Neural progenitor cell (in vitro differentiated cells): Measurements from ENCODE around the gene RPF1. TPM values are rescaled to one million over a fixed set of nuclear protein-coding genes. Genes with fewer than 3 reads are reported as not detected.
A peak's percentile ranks its signal among the peaks of the same experiment; 100 is the strongest.

Experiments
- DNase-seq: peaks from one replicate; pipeline ENCODE4 v3.0.0-alpha.2; 2016; ENCODE audit warnings: low spot score
- H2AFZ ChIP-seq: fragments of 200-600 bp; sonication (generic); replicated peaks from 2 replicates; pipeline ENCODE4 v1.6.1; 2016; ENCODE audit warnings: antibody characterized with exemption
- H3F3A ChIP-seq: fragments of 200-600 bp; sonication (generic); 2 replicates; pipeline ENCODE4 v1.6.1; 2016; ENCODE audit warnings: antibody characterized with exemption, low read depth
- H3K27ac ChIP-seq: fragments of 200-600 bp; sonication (generic); 2 replicates; pipeline ENCODE4 v1.5.1; 2016; ENCODE audit warnings: mild to moderate bottlenecking
- H3K27me3 ChIP-seq: fragments of 200-600 bp; sonication (generic); 2 replicates; pipeline ENCODE4 v1.6.1; 2016; ENCODE audit warnings: mild to moderate bottlenecking, moderate library complexity
- H3K36me3 ChIP-seq: fragments of 200-600 bp; sonication (generic); 2 replicates; pipeline ENCODE4 v1.5.1; 2016
- H3K4me1 ChIP-seq: fragments of 200-600 bp; sonication (generic); 2 replicates; pipeline ENCODE4 v1.6.1; 2016; ENCODE audit warnings: mixed run types
- H3K4me2 ChIP-seq: fragments of 200-600 bp; sonication (generic); 2 replicates; pipeline ENCODE4 v1.6.1; 2016
- H3K4me3 ChIP-seq: fragments of 200-600 bp; sonication (generic); 2 replicates; pipeline ENCODE4 v1.5.1; 2016
- H3K79me2 ChIP-seq: fragments of 200-600 bp; sonication (generic); 2 replicates; pipeline ENCODE4 v1.6.1; 2016; ENCODE audit warnings: low read depth
- H3K9ac ChIP-seq: fragments of 200-600 bp; sonication (generic); 2 replicates; pipeline ENCODE4 v1.6.1; 2016
- H3K9me3 ChIP-seq: fragments of 200-600 bp; sonication (generic); 2 replicates; pipeline ENCODE4 v1.5.1; 2016; ENCODE audit warnings: low read depth
- H4K20me1 ChIP-seq: fragments of 200-600 bp; sonication (generic); 2 replicates; pipeline ENCODE4 v1.6.1; 2016; ENCODE audit warnings: low read depth
- H3K27ac Mint-ChIP-seq: 3 replicates; pipeline ENCODE4 v1.8.0; 2021; ENCODE audit warnings: mixed read lengths
- H3K27me3 Mint-ChIP-seq: 2 replicates; pipeline ENCODE4 v1.8.0; 2022; ENCODE audit warnings: low read depth, mild to moderate bottlenecking, inconsistent platforms, moderate library complexity, mixed read lengths; ENCODE audit not compliant: insufficient read depth
- H3K36me3 Mint-ChIP-seq: 3 replicates; pipeline ENCODE4 v1.8.0; 2021; ENCODE audit warnings: mixed read lengths
- H3K4me1 Mint-ChIP-seq: 3 replicates; pipeline ENCODE4 v1.8.0; 2021; ENCODE audit warnings: mixed read lengths
- H3K4me3 Mint-ChIP-seq: 3 replicates; pipeline ENCODE4 v1.8.0; 2021; ENCODE audit warnings: mild to moderate bottlenecking, moderate library complexity, mixed read lengths
- H3K9me3 Mint-ChIP-seq: 3 replicates; pipeline ENCODE4 v1.8.0; 2020; ENCODE audit warnings: mixed read lengths
- CTCF ChIP-seq: fragments of 200-600 bp; sonication (generic); IDR thresholded peaks from 2 replicates; pipeline ENCODE4 v1.5.1; 2017; ENCODE audit warnings: antibody characterized with exemption, mild to moderate bottlenecking
- EZH2 ChIP-seq: fragments of 200-600 bp; sonication (generic); IDR thresholded peaks from 2 replicates; pipeline ENCODE4 v1.6.1; 2017; ENCODE audit warnings: antibody characterized with exemption, mild to moderate bottlenecking, moderate library complexity
- EZH2phosphoT487 ChIP-seq: fragments of 200-600 bp; sonication (generic); IDR thresholded peaks from 2 replicates; pipeline ENCODE4 v1.6.1; 2017; ENCODE audit warnings: antibody characterized with exemption
- total RNA-seq: library from RNA; depleted of rRNA; stranded (reverse); fragments of >200 nt; gene quantifications from 2 replicates; pipeline ENCODE4 v1.2.3, GENCODE V29; 2015; ENCODE audit warnings: low replicate concordance

RPF1 gene
- total RNA-seq, 1 donor from 2014 or later = 81.6 TPM

- Histone ChIP-seq H3K4me3 (no peak overlapping the region), H3K4me2 (no peak overlapping the region), H3K4me1 (no peaks in the 10 kb centered on the region), H3K36me3 (peaks cover 34% of the 10 kb centered on the region), H3K9ac (no peak overlapping the region), H3K9me3 (no peaks in the 10 kb centered on the region), H4K20me1 (peaks cover 18% of the 10 kb centered on the region), H3K27me3 (no peaks in the 10 kb centered on the region), H2AFZ (no peak overlapping the region), H3K79me2 (peaks cover 25% of the 10 kb centered on the region), H3K27ac (no peak overlapping the region), H3F3A (peaks cover 8% of the 10 kb centered on the region)
- Mint-ChIP-seq H3K4me1 (peaks cover 1% of the 10 kb centered on the region), H3K4me3 (no peak overlapping the region), H3K36me3 (peaks cover 21% of the 10 kb centered on the region), H3K27me3 (no peaks in the 10 kb centered on the region), H3K9me3 (no peaks in the 10 kb centered on the region), H3K27ac (no peak overlapping the region)
- TF ChIP-seq EZH2phosphoT487 = no peak
- TF ChIP-seq EZH2 = no peak
- no peak for TF ChIP-seq CTCF
- no peak for DNase-seq
Observed at GRCh38 chr1:84496498-84496897, 17.4 kb downstream of the RPF1 start.

- H3K4me1 ChIP-seq = no peaks in the 10 kb centered on the region
- H3K9ac ChIP-seq = no peak overlapping the region
- Mint-ChIP-seq H3K4me3 (no peak overlapping the region), H3K27ac (no peak overlapping the region), H3K27me3 (no peaks in the 10 kb centered on the region), H3K4me1 (peaks cover 5% of the 10 kb centered on the region), H3K9me3 (no peaks in the 10 kb centered on the region), H3K36me3 (peaks cover 21% of the 10 kb centered on the region)
- H3K9me3 ChIP-seq = no peaks in the 10 kb centered on the region
- no peak overlapping the region for H2AFZ ChIP-seq
- no peak overlapping the region for H3K4me3 ChIP-seq
- H3K36me3 ChIP-seq = peaks cover 34% of the 10 kb centered on the region
- H3K4me2 ChIP-seq = no peak overlapping the region
- H3F3A ChIP-seq = peaks cover 12% of the 10 kb centered on the region
- no peak overlapping the region for H3K27ac ChIP-seq
- no peak for DNase-seq
- no peaks in the 10 kb centered on the region for H3K27me3 ChIP-seq
- H3K79me2 ChIP-seq = peaks cover 37% of the 10 kb centered on the region
- TF ChIP-seq EZH2phosphoT487 (no peak), EZH2 (no peak), CTCF (no peak)
- H4K20me1 ChIP-seq = peaks cover 29% of the 10 kb centered on the region
Observed at GRCh38 chr1:84497631-84498275, 18.7 kb downstream of the RPF1 start.

- TF ChIP-seq EZH2phosphoT487 (no peak), CTCF (no peak), EZH2 (no peak)
- H3K4me3 ChIP-seq = no peak overlapping the region
- no peak overlapping the region for H3K27ac Mint-ChIP-seq
Observed at GRCh38 chr1:84502927-84503326, 23.9 kb downstream of the RPF1 start.

More at GRCh38 chr1:84502927-84503326, 23.9 kb downstream of the RPF1 start:
- H4K20me1 ChIP-seq = peaks cover 58% of the 10 kb centered on the region
- no peak overlapping the region for H2AFZ ChIP-seq
- peaks cover 5% of the 10 kb centered on the region for H3K9me3 Mint-ChIP-seq
- peaks cover 7% of the 10 kb centered on the region for H3K36me3 Mint-ChIP-seq
- H3K4me3 Mint-ChIP-seq = peak overlapping the region; percentile 29
- no peaks in the 10 kb centered on the region for H3K27me3 ChIP-seq
- no peaks in the 10 kb centered on the region for H3K9me3 ChIP-seq
- peaks cover 7% of the 10 kb centered on the region for H3K36me3 ChIP-seq
- H3K27ac ChIP-seq = no peak overlapping the region
- peak overlapping the region; percentile 97 for H3K4me2 ChIP-seq
- peaks cover 23% of the 10 kb centered on the region for H3K4me1 ChIP-seq
- H3K9ac ChIP-seq = no peak overlapping the region
- peaks cover 6% of the 10 kb centered on the region for H3K27me3 Mint-ChIP-seq
- peaks cover 23% of the 10 kb centered on the region for H3F3A ChIP-seq
- peaks cover 26% of the 10 kb centered on the region for H3K4me1 Mint-ChIP-seq
- peaks cover 75% of the 10 kb centered on the region for H3K79me2 ChIP-seq
- DNase-seq = no peak
